Mucosa of stomach (tissue), 1 donor: ENCODE data around the gene PRR23B.
"Not testable (repeated sequence)": the region's sequence is repeated elsewhere in the genome, so short reads cannot be mapped to it uniquely, and the experiment has no call there.

ENCODE experiments used
- H3K27me3 ChIP-seq: one replicate; pipeline ENCODE4 v1.7.0; 2013; ENCODE audit warnings: mild to moderate bottlenecking, low read length; ENCODE audit not compliant: control insufficient read depth, insufficient read depth
- H3K36me3 ChIP-seq: one replicate; pipeline ENCODE4 v1.7.0; 2013; ENCODE audit warnings: low read length; ENCODE audit not compliant: control insufficient read depth, insufficient read depth
- H3K4me1 ChIP-seq: one replicate; pipeline ENCODE4 v1.7.0; 2013; ENCODE audit warnings: mild to moderate bottlenecking, low read length; ENCODE audit not compliant: control insufficient read depth, insufficient read depth
- H3K4me3 ChIP-seq: one replicate; pipeline ENCODE4 v1.7.0; 2013; ENCODE audit warnings: low read length
- H3K9ac ChIP-seq: one replicate; pipeline ENCODE4 v1.7.0; 2013; ENCODE audit warnings: mild to moderate bottlenecking, low read length, moderate library complexity
- H3K9me3 ChIP-seq: one replicate; pipeline ENCODE4 v1.7.0; 2013; ENCODE audit warnings: mild to moderate bottlenecking, low read length, moderate library complexity; ENCODE audit not compliant: control insufficient read depth
- donor health status: Pancreatic carcinoma.

PRR23B gene

DNA sequence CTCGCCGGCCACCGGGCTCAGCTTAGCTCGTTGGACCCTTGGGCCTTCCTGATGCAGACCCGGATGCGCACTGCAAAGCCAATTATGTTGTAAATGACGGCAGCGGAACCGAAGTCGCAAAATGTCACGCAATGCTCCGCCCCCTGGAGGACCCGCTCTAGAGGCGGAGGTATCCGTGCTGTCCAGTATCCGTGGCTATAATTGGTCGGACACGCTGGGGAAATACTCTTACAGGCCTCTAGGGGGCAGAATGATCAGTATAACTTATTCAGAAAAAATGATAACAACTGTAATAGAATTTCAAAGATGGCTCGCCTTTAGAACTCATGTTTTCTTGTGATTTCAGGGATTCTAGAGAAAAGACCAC is at the start of gene PRR23B:
PRR23B (minus strand) TSS at position 59 of the 367 bp plus-strand sequence. CDS start 265 bp downstream, outside the sequence.
- no peaks in the 10 kb centered on the region for H3K27me3 ChIP-seq
- no peaks in the 10 kb centered on the region for H3K36me3 ChIP-seq
- H3K9ac ChIP-seq, result no peak within 1 kb of the TSS
- no peaks in the 10 kb centered on the region for H3K9me3 ChIP-seq
- H3K4me3 ChIP-seq, result no peak within 1 kb of the TSS
- no peaks in the 10 kb centered on the region for H3K4me1 ChIP-seq

DNA sequence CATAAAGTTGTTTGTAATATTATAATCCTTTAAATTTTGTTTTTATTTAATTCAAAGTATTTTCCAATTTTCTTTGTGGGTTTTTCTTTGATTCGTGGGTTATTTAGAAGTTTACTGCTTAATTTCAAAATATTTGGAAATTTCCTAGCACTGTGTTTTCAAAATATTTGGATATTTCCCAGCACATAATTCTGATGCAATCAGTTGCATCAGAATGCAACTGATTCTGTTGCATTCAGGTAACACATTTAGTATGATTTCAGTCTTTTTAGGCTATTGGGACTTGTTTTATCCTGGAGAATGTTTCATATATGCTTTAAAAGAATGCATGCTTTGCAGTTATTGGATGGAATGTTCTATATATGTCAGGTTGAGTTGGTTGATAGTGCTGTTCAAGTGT is 42.2 kb upstream of the PRR23B start:
- Histone ChIP-seq H3K4me1 (no peaks in the 10 kb centered on the region), H3K27me3 (no peaks in the 10 kb centered on the region), H3K9me3 (no peaks in the 10 kb centered on the region), H3K9ac (no peak overlapping the region), H3K36me3 (no peaks in the 10 kb centered on the region), H3K4me3 (no peak overlapping the region)

- Histone ChIP-seq H3K4me1 (no peaks in the 10 kb centered on the region), H3K9me3 (no peaks in the 10 kb centered on the region), H3K36me3 (no peaks in the 10 kb centered on the region), H3K9ac (no peak overlapping the region), H3K4me3 (no peak overlapping the region), H3K27me3 (no peaks in the 10 kb centered on the region)
These were observed 32.3 kb upstream of the PRR23B start for GRCh38 chr3:139052802-139053600.

DNA sequence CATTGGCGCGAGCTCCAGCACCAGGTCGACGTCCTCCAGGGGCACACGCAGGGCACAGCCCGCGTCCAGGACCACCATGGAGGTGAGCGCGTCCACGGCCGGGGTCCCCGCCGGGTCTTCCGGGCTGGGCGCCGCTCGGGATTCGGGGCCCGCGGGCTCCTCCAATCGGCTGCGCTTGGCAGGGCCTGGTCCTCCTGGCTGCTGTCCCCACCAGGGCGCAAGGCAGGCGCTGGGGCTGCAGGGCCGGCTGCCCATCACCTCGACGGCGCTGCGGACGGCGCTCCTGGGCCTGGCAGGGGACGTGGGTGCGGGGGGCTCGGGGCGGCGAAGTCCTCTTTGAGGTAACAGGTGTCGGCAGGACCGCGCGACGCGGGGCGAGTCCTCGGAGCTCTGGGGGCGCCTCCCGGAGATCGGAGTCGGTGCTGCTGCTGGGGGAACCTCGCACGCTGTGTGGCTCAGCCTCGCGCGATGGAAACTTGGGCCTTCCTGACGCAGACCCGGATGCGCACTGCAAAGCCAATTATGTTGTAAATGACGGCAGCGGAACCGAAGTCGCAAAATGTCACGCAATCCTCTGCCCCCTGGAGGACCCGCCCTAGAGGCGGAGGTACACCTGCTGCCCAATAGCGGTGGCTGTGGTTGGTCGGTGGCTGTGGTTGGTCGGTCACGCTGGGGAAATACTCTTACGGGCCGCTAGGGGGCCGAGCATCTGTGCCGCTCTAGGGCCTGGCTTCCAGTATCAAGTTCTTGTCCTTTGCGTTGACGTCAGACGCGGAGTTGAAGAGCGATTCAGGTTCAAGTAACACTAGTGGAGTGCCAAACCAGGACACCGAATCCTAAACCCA is 23.9 kb upstream of the PRR23B start, which contains the start of gene PRR23C:
PRR23C (minus strand) TSS at position 527 of the 845 bp plus-strand sequence; CDS start at position 255, 272 bp downstream.
- H3K4me3 ChIP-seq, result no peak within 1 kb of the TSS
- H3K36me3 ChIP-seq, result no peaks in the 10 kb centered on the region
- H3K4me1 ChIP-seq, result no peaks in the 10 kb centered on the region
- no peaks in the 10 kb centered on the region for H3K9me3 ChIP-seq
- H3K9ac ChIP-seq, result no peak within 1 kb of the TSS
- H3K27me3 ChIP-seq, result peaks cover 5% of the 10 kb centered on the region

GRCh38 chr3:139043554-139044365 is 23.0 kb upstream of the PRR23B start:
- no peak overlapping the region for H3K4me3 ChIP-seq
- H3K9ac ChIP-seq, result no peak overlapping the region

DNA sequence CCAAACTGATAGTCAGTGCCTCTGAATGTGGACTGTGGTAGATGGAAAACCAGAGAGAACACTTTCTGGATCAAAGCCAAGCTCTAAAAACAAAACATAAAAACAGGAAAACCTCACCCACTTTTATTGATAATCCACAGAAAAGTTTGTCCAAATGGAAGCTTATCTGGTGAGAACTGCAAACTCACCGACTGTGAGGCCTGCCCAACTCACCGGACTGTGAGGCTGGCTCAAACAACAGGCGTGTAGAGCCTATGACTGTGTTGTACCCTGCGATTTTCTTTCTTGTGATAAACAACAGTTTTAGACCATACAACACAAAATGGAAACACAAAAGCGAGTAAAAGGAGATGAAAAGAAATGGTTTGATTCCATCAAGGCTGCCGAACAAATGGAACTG is 16.8 kb upstream of the PRR23B start:
- H3K4me3 ChIP-seq, result no peak overlapping the region
- no peaks in the 10 kb centered on the region for H3K36me3 ChIP-seq
- H3K27me3 ChIP-seq, result peaks cover 5% of the 10 kb centered on the region
- no peak overlapping the region for H3K9ac ChIP-seq
- no peaks in the 10 kb centered on the region for H3K4me1 ChIP-seq
- no peaks in the 10 kb centered on the region for H3K9me3 ChIP-seq

More at GRCh38 chr3:139043554-139044365, 23.0 kb upstream of the PRR23B start:
- Histone ChIP-seq H3K36me3 (no peaks in the 10 kb centered on the region), H3K9me3 (no peaks in the 10 kb centered on the region), H3K4me1 (no peaks in the 10 kb centered on the region), H3K27me3 (peaks cover 5% of the 10 kb centered on the region)

GRCh38 chr3:139032326-139033002 is 11.7 kb upstream of the PRR23B start:
- H3K36me3 ChIP-seq, result no peaks in the 10 kb centered on the region
- no peak overlapping the region for H3K9ac ChIP-seq
- H3K9me3 ChIP-seq, result no peaks in the 10 kb centered on the region
- H3K4me3 ChIP-seq, result no peak overlapping the region
- H3K4me1 ChIP-seq, result no peaks in the 10 kb centered on the region
- no peaks in the 10 kb centered on the region for H3K27me3 ChIP-seq

- not testable (repeated sequence) for H3K4me1 ChIP-seq, H3K9ac ChIP-seq, H3K27me3 ChIP-seq, H3K36me3 ChIP-seq, H3K4me3 ChIP-seq, H3K9me3 ChIP-seq
These were observed 9.8 kb upstream of the PRR23B start for GRCh38 chr3:139030576-139030975.

DNA sequence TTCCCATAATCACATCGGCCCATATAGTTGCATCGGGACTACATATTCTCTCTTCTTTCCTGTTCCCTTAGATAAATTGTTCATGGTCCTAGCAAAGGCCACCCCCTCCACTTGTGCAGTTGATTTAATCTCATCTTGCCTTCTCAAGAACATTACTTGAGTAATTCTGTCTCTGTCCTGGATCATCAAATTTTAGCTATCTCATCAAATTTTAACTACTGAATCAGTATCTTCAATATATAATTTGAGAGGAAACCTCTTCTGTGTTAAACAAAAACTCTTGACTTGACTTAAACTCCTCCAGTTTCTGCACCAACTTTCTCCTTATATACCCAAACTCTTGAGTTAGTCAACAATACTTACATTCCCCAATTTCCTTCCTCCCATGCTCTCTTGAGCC is 4.2 kb upstream of the PRR23B start:
- H3K9me3 ChIP-seq, result no peaks in the 10 kb centered on the region

GRCh38 chr3:139020036-139020867 is 474 bp downstream of the PRR23B start:
- H3K9me3 ChIP-seq, result no peaks in the 10 kb centered on the region
- H3K4me1 ChIP-seq, result no peaks in the 10 kb centered on the region
- H3K4me3 ChIP-seq, result no peak overlapping the region
- no peak overlapping the region for H3K9ac ChIP-seq
- H3K36me3 ChIP-seq, result no peaks in the 10 kb centered on the region
- no peaks in the 10 kb centered on the region for H3K27me3 ChIP-seq

More for the DNA sequence above, 4.2 kb upstream of the PRR23B start:
- Histone ChIP-seq H3K4me1 (no peaks in the 10 kb centered on the region), H3K9ac (no peak overlapping the region), H3K36me3 (no peaks in the 10 kb centered on the region), H3K4me3 (no peak overlapping the region), H3K27me3 (no peaks in the 10 kb centered on the region)
